ENCODE measurements around the gene CKS1B.

Gene CKS1B

GRCh38 chr1:155005076-155006011, 30.9 kb downstream of the CKS1B start:
- Histone ChIP-seq H3K9ac (ENCODE audit: low read length in 5 of 5) (peak overlapping the region; percentile 82 to 97 (median 93)), H3K36me3 (ENCODE audit: control insufficient read depth in 5 of 5, insufficient read depth in 5 of 5, low read length in 5 of 5) (no peaks in the 10 kb centered on the region), H3K9me3 (ENCODE audit: control insufficient read depth in 5 of 5, low read length in 5 of 5) (no peaks in the 10 kb centered on the region), H3K4me3 (ENCODE audit: low read depth in 1 of 5, low read length in 5 of 5) (peak overlapping the region; percentile 22 to 99 (median 96)), H3K27ac (ENCODE audit: low read depth, low read length) (peak overlapping the region; percentile 97), H3K27me3 (ENCODE audit: control insufficient read depth in 5 of 5, insufficient read depth in 4 of 5, low read length in 5 of 5) (no peaks in the 10 kb centered on the region), H3K4me1 (ENCODE audit: control insufficient read depth in 5 of 5, insufficient read depth in 5 of 5, low read length in 5 of 5) (peaks cover 5 to 83% (median 75%) of the 10 kb centered on the region in 5 donors)

- Histone ChIP-seq H3K4me1 (ENCODE audit: control insufficient read depth in 5 of 5, insufficient read depth in 5 of 5, low read length in 5 of 5) (peaks cover 5 to 88% (median 81%) of the 10 kb centered on the region in 5 donors), H3K9ac (ENCODE audit: low read length in 5 of 5) (peak overlapping the region; percentile 58 to 84 (median 68)), H3K9me3 (ENCODE audit: control insufficient read depth in 5 of 5, low read length in 5 of 5) (no peaks in the 10 kb centered on the region), H3K36me3 (ENCODE audit: control insufficient read depth in 5 of 5, insufficient read depth in 5 of 5, low read length in 5 of 5) (peaks cover 0 to 4% (median 0%) of the 10 kb centered on the region in 5 donors), H3K27me3 (ENCODE audit: control insufficient read depth in 5 of 5, insufficient read depth in 4 of 5, low read length in 5 of 5) (no peaks in the 10 kb centered on the region), H3K4me3 (ENCODE audit: low read depth in 1 of 5, low read length in 5 of 5) (peak overlapping the region in 2 of 5 donors; percentile 25 to 53), H3K27ac (ENCODE audit: low read depth, low read length) (peak overlapping the region; percentile 97)
Measured at GRCh38 chr1:155006601-155007101, 32.2 kb downstream of the CKS1B start.

- peaks cover 11 to 94% (median 87%) of the 10 kb centered on the region in 5 donors for H3K4me1 ChIP-seq (ENCODE audit: control insufficient read depth in 5 of 5, insufficient read depth in 5 of 5, low read length in 5 of 5)
Measured at GRCh38 chr1:155007251-155007828, 32.9 kb downstream of the CKS1B start.

GRCh38 chr1:155008015-155008941, 33.8 kb downstream of the CKS1B start:
- H3K27me3 ChIP-seq (ENCODE audit: control insufficient read depth in 5 of 5, insufficient read depth in 4 of 5, low read length in 5 of 5) = no peaks in the 10 kb centered on the region
- H3K9me3 ChIP-seq (ENCODE audit: control insufficient read depth in 5 of 5, low read length in 5 of 5) = no peaks in the 10 kb centered on the region
- peaks cover 12 to 97% (median 92%) of the 10 kb centered on the region in 5 donors for H3K4me1 ChIP-seq (ENCODE audit: control insufficient read depth in 5 of 5, insufficient read depth in 5 of 5, low read length in 5 of 5)
- H3K9ac ChIP-seq (ENCODE audit: low read length in 5 of 5) = peak overlapping the region in 4 of 5 donors; percentile 33 to 80 (median 58)
- H3K4me3 ChIP-seq (ENCODE audit: low read depth in 1 of 5, low read length in 5 of 5) = peak overlapping the region; percentile 13 to 53 (median 37)
- peak overlapping the region; percentile 97 for H3K27ac ChIP-seq (ENCODE audit: low read depth, low read length)
- peaks cover 0 to 4% (median 0%) of the 10 kb centered on the region in 5 donors for H3K36me3 ChIP-seq (ENCODE audit: control insufficient read depth in 5 of 5, insufficient read depth in 5 of 5, low read length in 5 of 5)

More at GRCh38 chr1:155007251-155007828, 32.9 kb downstream of the CKS1B start:
- H3K4me3 ChIP-seq (ENCODE audit: low read depth in 1 of 5, low read length in 5 of 5) = peak overlapping the region in 2 of 5 donors; percentile 17 to 53
- H3K27ac ChIP-seq (ENCODE audit: low read depth, low read length) = peak overlapping the region; percentile 97
- H3K27me3 ChIP-seq (ENCODE audit: control insufficient read depth in 5 of 5, insufficient read depth in 4 of 5, low read length in 5 of 5) = no peaks in the 10 kb centered on the region
- H3K9me3 ChIP-seq (ENCODE audit: control insufficient read depth in 5 of 5, low read length in 5 of 5) = no peaks in the 10 kb centered on the region
- H3K36me3 ChIP-seq (ENCODE audit: control insufficient read depth in 5 of 5, insufficient read depth in 5 of 5, low read length in 5 of 5) = peaks cover 0 to 4% (median 0%) of the 10 kb centered on the region in 5 donors
- H3K9ac ChIP-seq (ENCODE audit: low read length in 5 of 5) = peak overlapping the region in 4 of 5 donors; percentile 33 to 80 (median 58)

GRCh38 chr1:155009221-155009711, 34.8 kb downstream of the CKS1B start:
- Histone ChIP-seq H3K27me3 (ENCODE audit: control insufficient read depth in 5 of 5, insufficient read depth in 4 of 5, low read length in 5 of 5) (no peaks in the 10 kb centered on the region), H3K36me3 (ENCODE audit: control insufficient read depth in 5 of 5, insufficient read depth in 5 of 5, low read length in 5 of 5) (peaks cover 0 to 9% (median 0%) of the 10 kb centered on the region in 5 donors), H3K4me1 (ENCODE audit: control insufficient read depth in 5 of 5, insufficient read depth in 5 of 5, low read length in 5 of 5) (peaks cover 11 to 96% (median 87%) of the 10 kb centered on the region in 5 donors), H3K9me3 (ENCODE audit: control insufficient read depth in 5 of 5, low read length in 5 of 5) (no peaks in the 10 kb centered on the region), H3K4me3 (ENCODE audit: low read depth in 1 of 5, low read length in 5 of 5) (peak overlapping the region in 3 of 5 donors; percentile 13 to 53 (median 19)), H3K27ac (ENCODE audit: low read depth, low read length) (peak overlapping the region; percentile 97), H3K9ac (ENCODE audit: low read length in 5 of 5) (peak overlapping the region in 3 of 5 donors; percentile 33 to 80 (median 57))

GRCh38 chr1:155009742-155010141, 35.3 kb downstream of the CKS1B start:
- Histone ChIP-seq H3K9ac (ENCODE audit: low read length in 5 of 5) (peak overlapping the region in 1 of 5 donors; percentile 50), H3K9me3 (ENCODE audit: control insufficient read depth in 5 of 5, low read length in 5 of 5) (no peaks in the 10 kb centered on the region), H3K27me3 (ENCODE audit: control insufficient read depth in 5 of 5, insufficient read depth in 4 of 5, low read length in 5 of 5) (no peaks in the 10 kb centered on the region), H3K36me3 (ENCODE audit: control insufficient read depth in 5 of 5, insufficient read depth in 5 of 5, low read length in 5 of 5) (peaks cover 0 to 13% (median 5%) of the 10 kb centered on the region in 5 donors), H3K27ac (ENCODE audit: low read depth, low read length) (peak overlapping the region; percentile 97), H3K4me1 (ENCODE audit: control insufficient read depth in 5 of 5, insufficient read depth in 5 of 5, low read length in 5 of 5) (peaks cover 8 to 92% (median 82%) of the 10 kb centered on the region in 5 donors), H3K4me3 (ENCODE audit: low read depth in 1 of 5, low read length in 5 of 5) (peak overlapping the region in 1 of 5 donors; percentile 25)

- Histone ChIP-seq H3K9me3 (ENCODE audit: control insufficient read depth in 5 of 5, low read length in 5 of 5) (no peaks in the 10 kb centered on the region), H3K27ac (ENCODE audit: low read depth, low read length) (peak overlapping the region; percentile 97), H3K27me3 (ENCODE audit: control insufficient read depth in 5 of 5, insufficient read depth in 4 of 5, low read length in 5 of 5) (no peaks in the 10 kb centered on the region), H3K36me3 (ENCODE audit: control insufficient read depth in 5 of 5, insufficient read depth in 5 of 5, low read length in 5 of 5) (peaks cover 0 to 20% (median 11%) of the 10 kb centered on the region in 5 donors), H3K4me3 (ENCODE audit: low read depth in 1 of 5, low read length in 5 of 5) (peak overlapping the region in 1 of 5 donors; percentile 25), H3K4me1 (ENCODE audit: control insufficient read depth in 5 of 5, insufficient read depth in 5 of 5, low read length in 5 of 5) (peaks cover 8 to 85% (median 76%) of the 10 kb centered on the region in 5 donors), H3K9ac (ENCODE audit: low read length in 5 of 5) (peak overlapping the region in 2 of 5 donors; percentile 47 to 53)
Measured at GRCh38 chr1:155010211-155010918, 35.9 kb downstream of the CKS1B start.

DNA sequence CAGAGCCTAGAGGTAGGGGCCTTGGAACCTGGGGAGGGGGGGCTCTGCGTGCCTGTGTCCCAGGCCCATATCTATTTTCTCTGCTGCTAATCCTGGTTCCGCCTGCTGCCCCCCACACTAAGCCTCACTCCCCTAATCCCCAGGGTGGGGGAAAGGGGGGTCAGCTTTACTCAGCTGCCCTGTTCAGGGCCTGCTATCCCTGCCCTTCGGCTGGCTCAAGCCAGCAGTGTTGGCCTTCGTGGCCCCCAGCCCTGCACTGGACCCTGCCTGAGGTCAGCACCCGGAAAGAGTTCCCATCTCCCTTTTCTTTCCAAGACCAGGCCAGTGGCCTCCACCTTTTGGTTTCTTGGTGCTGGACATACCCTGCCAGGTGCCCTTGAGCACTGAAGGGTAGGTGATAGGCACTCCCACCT, 36.5 kb downstream of the CKS1B start:
- Histone ChIP-seq H3K9me3 (ENCODE audit: control insufficient read depth in 5 of 5, low read length in 5 of 5) (no peaks in the 10 kb centered on the region), H3K4me3 (ENCODE audit: low read depth in 1 of 5, low read length in 5 of 5) (no peak overlapping the region), H3K27me3 (ENCODE audit: control insufficient read depth in 5 of 5, insufficient read depth in 4 of 5, low read length in 5 of 5) (no peaks in the 10 kb centered on the region), H3K27ac (ENCODE audit: low read depth, low read length) (peak overlapping the region; percentile 97), H3K9ac (ENCODE audit: low read length in 5 of 5) (peak overlapping the region in 3 of 5 donors; percentile 0 to 47 (median 39)), H3K36me3 (ENCODE audit: control insufficient read depth in 5 of 5, insufficient read depth in 5 of 5, low read length in 5 of 5) (peaks cover 0 to 26% (median 17%) of the 10 kb centered on the region in 5 donors), H3K4me1 (ENCODE audit: control insufficient read depth in 5 of 5, insufficient read depth in 5 of 5, low read length in 5 of 5) (peaks cover 8 to 79% (median 70%) of the 10 kb centered on the region in 5 donors)
